Amniotic stem cell (primary cell): ENCODE results near the gene PPP1R12B.
A peak's percentile ranks its signal among the peaks of the same experiment; 100 is the strongest.

Source experiments
- DNase-seq: peaks from one replicate; lab custom pipeline; 2025; lab: John Stamatoyannopoulos, UW

Gene PPP1R12B, protein sequence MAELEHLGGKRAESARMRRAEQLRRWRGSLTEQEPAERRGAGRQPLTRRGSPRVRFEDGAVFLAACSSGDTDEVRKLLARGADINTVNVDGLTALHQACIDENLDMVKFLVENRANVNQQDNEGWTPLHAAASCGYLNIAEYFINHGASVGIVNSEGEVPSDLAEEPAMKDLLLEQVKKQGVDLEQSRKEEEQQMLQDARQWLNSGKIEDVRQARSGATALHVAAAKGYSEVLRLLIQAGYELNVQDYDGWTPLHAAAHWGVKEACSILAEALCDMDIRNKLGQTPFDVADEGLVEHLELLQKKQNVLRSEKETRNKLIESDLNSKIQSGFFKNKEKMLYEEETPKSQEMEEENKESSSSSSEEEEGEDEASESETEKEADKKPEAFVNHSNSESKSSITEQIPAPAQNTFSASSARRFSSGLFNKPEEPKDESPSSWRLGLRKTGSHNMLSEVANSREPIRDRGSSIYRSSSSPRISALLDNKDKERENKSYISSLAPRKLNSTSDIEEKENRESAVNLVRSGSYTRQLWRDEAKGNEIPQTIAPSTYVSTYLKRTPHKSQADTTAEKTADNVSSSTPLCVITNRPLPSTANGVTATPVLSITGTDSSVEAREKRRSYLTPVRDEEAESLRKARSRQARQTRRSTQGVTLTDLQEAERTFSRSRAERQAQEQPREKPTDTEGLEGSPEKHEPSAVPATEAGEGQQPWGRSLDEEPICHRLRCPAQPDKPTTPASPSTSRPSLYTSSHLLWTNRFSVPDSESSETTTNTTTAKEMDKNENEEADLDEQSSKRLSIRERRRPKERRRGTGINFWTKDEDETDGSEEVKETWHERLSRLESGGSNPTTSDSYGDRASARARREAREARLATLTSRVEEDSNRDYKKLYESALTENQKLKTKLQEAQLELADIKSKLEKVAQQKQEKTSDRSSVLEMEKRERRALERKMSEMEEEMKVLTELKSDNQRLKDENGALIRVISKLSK

GRCh38 chr1:202348509-202349205 is at the start of gene PPP1R12B:
PPP1R12B (plus strand) TSS chr1:202348699; CDS start chr1:202348852, 153 bp downstream.
- DNase-seq = peak; percentile 99

DNA sequence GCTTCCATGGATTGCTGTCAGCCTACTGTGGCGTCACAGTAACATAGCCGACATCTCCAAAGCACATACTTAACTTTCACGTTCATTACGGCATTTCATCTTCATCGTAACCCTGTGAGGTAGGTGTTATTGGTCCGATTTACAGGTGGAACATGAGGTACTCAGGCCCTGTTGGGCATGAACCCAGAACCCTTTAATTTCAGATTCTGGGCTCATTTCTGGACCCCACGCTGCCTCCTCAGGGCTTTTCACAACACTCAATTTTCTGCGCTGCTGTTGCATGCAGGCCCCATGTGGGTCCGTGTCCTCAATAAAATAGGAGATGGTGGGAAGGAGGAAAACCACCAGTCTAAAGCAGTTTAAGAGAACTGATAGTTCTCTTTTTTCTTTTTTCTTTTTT is 46.3 kb upstream of the PPP1R12B start:
- DNase-seq = no peak

DNA sequence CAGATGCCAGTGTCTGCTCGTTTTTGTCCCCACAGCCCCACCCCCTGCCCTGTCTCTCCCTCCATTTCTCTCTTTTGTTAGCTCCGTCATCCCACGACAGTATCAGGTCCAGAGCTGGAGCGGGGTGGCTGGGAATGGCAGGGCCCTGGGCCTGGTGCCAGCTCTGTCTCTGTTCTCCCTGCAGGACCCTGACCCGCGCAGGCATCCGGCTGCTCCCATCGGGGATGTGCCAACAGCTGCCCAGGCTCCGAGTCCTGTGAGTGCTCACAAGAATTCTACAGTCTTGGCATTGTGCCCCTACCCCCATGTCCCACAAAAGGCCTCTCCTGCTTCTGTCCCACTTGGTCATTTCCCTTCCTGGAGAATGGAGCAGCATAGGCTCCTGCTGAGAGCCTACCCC is 44.1 kb upstream of the PPP1R12B start:
- DNase-seq = no peak

- no peak for DNase-seq
Measured at GRCh38 chr1:202305168-202305567, 43.3 kb upstream of the PPP1R12B start.

DNA sequence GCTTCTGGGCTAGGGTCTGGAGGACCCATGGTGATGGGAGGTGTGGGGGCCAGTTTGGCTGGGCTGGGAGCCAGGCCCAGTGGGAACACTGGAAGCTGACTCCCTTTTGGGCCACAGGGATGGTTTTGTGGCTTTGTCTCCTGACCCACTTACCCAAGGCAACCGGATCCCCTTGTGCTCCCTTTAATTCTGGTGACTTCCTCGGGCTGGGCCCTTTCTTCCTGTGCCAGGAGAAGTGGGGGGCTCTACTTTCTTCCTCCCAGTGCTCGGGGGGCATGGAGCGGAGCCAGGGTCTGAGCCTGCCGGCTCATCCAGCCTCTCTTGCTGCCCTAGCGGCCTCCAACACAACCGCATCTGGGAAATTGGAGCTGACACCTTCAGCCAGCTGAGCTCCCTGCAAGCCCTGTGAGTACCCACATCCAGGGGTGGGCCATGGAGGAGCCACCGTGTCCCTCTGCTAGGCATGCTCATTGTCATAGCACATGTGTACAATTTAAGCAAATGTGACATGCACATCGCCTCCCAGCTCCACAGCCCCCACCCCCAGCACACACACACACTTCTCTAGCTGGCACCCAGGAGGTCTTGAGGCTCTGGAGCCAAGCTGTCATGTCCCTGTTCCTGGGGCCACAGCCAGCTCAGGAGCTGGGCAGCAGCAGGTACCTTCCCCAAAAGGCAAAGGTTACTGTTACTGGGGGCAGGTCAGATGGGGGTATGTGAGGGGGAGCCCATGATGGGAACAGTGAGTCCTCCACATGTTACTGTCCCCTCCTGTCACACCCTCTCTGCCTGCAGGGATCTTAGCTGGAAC is 41.8 kb upstream of the PPP1R12B start:
- DNase-seq = no peak

GRCh38 chr1:202310071-202310725 is 38.3 kb upstream of the PPP1R12B start:
- no peak for DNase-seq

DNA sequence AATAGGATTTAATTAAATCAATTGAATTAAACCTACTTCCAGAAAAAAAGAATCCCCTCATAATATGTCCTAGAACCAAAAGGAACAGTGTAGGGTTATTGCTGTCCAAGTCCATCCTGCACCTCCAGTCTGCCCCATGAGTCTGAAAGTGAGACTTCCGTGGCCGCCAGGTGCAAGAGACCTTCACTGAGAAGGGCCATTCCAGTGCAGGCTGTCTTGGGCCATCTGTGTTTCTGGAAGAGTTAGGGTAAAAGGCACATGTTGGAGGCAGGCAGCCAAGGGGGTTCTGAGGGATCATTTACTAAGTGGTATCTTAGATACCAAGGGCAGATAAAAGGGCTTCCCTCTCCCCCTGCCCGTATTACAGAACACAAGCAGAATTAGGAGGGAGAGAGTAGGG is 37.8 kb upstream of the PPP1R12B start:
- DNase-seq = no peak

GRCh38 chr1:202311875-202312635 is 36.4 kb upstream of the PPP1R12B start:
- no peak for DNase-seq

DNA sequence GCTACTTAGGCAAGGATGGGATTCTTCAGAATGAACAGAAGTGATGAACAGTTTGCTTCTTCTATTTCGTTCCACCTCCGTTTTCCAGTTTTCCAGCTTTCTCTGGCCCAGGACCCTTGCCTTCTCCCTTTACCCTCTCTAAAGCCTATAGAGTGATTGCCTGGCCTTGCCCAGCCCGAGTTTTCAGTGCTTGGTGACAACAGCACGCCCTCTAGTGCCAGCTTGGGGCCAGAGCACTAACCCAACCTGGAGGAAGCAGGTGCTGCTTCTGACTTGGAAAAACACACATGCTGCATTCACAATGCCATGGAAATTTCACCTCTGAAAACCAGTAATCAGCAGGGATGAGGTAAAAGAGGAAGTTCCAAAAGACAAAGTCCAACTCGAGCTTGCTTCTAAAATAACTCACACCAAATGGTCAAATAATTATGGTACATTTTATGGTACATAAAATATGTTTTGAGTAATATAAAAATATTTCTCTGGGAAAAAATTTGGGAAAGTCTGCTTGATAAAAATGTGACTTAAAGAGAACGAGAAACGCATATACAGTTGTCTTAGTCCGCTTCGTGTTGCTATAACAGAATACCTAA is 32.8 kb upstream of the PPP1R12B start:
- peak; percentile 65 for DNase-seq

- DNase-seq = no peak
Measured at GRCh38 chr1:202316186-202316585, 32.3 kb upstream of the PPP1R12B start.

DNA sequence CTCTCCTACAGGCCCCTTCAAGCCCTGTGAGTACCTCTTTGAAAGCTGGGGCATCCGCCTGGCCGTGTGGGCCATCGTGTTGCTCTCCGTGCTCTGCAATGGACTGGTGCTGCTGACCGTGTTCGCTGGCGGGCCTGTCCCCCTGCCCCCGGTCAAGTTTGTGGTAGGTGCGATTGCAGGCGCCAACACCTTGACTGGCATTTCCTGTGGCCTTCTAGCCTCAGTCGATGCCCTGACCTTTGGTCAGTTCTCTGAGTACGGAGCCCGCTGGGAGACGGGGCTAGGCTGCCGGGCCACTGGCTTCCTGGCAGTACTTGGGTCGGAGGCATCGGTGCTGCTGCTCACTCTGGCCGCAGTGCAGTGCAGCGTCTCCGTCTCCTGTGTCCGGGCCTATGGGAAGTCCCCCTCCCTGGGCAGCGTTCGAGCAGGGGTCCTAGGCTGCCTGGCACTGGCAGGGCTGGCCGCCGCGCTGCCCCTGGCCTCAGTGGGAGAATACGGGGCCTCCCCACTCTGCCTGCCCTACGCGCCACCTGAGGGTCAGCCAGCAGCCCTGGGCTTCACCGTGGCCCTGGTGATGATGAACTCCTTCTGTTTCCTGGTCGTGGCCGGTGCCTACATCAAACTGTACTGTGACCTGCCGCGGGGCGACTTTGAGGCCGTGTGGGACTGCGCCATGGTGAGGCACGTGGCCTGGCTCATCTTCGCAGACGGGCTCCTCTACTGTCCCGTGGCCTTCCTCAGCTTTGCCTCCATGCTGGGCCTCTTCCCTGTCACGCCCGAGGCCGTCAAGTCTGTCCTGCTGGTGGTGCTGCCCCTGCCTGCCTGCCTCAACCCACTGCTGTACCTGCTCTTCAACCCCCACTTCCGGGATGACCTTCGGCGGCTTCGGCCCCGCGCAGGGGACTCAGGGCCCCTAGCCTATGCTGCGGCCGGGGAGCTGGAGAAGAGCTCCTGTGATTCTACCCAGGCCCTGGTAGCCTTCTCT is 30.3 kb upstream of the PPP1R12B start:
- DNase-seq = no peak

DNA sequence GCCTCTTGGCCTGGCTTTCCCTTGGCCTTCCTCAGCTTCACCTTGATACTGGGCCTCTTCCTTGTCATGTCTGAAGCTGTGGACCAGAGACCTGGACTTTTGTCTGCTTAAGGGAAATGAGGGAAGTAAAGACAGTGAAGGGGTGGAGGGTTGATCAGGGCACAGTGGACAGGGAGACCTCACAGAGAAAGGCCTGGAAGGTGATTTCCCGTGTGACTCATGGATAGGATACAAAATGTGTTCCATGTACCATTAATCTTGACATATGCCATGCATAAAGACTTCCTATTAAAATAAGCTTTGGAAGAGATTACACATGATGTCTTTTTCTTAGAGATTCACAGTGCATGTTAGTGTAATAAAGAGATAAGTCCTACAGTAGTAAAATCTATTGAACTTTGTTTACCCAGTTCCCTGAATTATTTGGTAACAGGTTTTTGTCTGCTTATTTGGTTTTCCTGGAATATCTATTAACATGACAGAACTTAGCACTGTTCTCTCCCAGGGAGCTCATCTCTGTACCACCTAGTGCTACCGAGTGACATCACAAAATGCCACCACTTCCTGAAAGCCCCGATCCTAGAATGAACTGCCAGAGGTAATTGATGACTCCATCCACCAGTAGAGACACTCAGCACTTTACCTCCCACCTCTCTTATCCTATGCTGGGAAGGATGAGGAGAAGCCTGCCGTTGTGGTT is 29.0 kb upstream of the PPP1R12B start:
- DNase-seq = no peak

GRCh38 chr1:202320081-202320405 is 28.5 kb upstream of the PPP1R12B start:
- no peak for DNase-seq

GRCh38 chr1:202323731-202324130 is 24.8 kb upstream of the PPP1R12B start:
- no peak for DNase-seq

DNA sequence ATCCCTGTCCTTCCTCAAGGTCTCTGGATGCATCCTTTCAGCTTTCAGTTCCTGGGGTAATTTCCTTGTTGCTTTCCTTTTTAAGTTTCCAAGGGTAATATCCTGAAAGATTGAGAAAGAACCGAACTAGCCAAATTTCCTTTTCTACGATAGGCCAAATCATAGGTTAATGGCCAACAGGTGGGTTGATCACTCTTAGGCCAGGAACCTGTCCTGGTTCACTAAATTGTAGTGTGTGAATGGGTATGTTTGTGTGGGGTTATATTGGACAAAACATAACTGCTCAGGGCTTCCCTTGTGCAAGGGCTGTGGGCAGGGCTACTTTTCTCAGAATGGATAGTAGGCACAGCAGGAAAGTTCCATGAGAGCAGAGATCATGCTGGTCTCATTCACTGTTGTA is 23.9 kb upstream of the PPP1R12B start:
- DNase-seq = no peak

DNA sequence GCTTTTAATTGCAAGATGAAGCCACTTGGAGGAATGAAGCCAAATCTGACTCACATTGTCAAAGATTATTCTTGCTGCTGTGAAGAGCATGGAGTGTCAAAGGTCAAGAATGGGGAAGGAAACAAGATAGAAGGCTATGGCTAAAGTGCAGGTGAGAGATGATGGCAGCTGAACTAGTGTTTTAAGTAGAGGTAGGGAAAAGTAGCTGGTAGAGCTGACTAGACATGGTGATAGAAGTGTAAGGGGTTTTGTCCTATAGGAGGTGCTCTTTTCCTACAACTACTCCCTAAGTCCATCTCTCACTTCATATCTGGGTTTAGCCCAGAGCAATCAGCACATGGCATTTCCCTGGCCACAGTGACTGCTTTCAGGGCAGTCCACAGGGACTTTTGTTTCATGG is 18.6 kb upstream of the PPP1R12B start:
- no peak for DNase-seq

GRCh38 chr1:202333861-202334260 is 14.6 kb upstream of the PPP1R12B start:
- no peak for DNase-seq
